HepG2 (cell line): ENCODE results near the gene HADH. TPM values are rescaled to one million over a fixed set of nuclear protein-coding genes. Genes with fewer than 3 reads are reported as not detected.

Experiments
- ATAC-seq: fragments of 200-7000 bp; cut with Tn5 transposase; 3 replicates; pipeline ENCODE4 v1.9.1; 2020; ENCODE audit warnings: mild to moderate bottlenecking, moderate library complexity
- BruUV-seq: library from RNA; stranded (reverse); fragments of 400-500 nt; replicated peaks from 2 replicates; lab custom pipeline; 2021; lab: Mats Ljungman, UMichigan
- CTCF ChIA-PET: fragments of 300-600 bp; formaldehyde crosslinking; extraction: SDS; loops from one replicate; lab custom pipeline; 2021; ENCODE audit warnings: low total read pairs, inconsistent platforms, low intra/inter-chr PET ratio; lab: Yijun Ruan, JAX
- POLR2A ChIA-PET: fragments of 350-600 bp; sonication (Branson Sonifier 250); formaldehyde crosslinking; loops from one replicate; lab custom pipeline; 2020; ENCODE audit warnings: antibody characterized with exemption, inconsistent platforms; lab: Yijun Ruan, JAX
- DNase-seq: peaks from one replicate; pipeline ENCODE4 v3.0.0-alpha.2; 2015; ENCODE audit warnings: low spot score
- FAIRE-seq: peaks from 3 replicates; lab custom pipeline; 2011; peaks lifted over from hg19 to GRCh38; lab: Jason Lieb, UNC
- H2AFZ ChIP-seq: one replicate; pipeline ENCODE4 v1.6.1; 2011; ENCODE audit warnings: low read length, inconsistent platforms
- H3K27ac ChIP-seq: fragments of 300-600 bp; 3 replicates; pipeline ENCODE4 v1.8.0; 2011; ENCODE audit warnings: mixed run types, mild to moderate bottlenecking, mixed read lengths, low read length, inconsistent platforms; ENCODE audit not compliant: insufficient read depth; ENCODE audit errors: extremely low read length
- H3K27me3 ChIP-seq, 2 experiments: fragments of 200-600 bp in 1 of 2; 2 replicates in 1 of 2; 3 replicates in 1 of 2; pipeline versions ENCODE4 v1.6.0 to v1.8.0; 2011; ENCODE audit warnings: low read length in 2 of 2, mild to moderate bottlenecking in 2 of 2, moderate library complexity in 2 of 2, inconsistent platforms in 1 of 2; ENCODE audit not compliant: insufficient read depth in 2 of 2, control insufficient read depth in 1 of 2
- H3K36me3 ChIP-seq, 2 experiments: fragments of 200-600 bp in 1 of 2; replicated peaks in 1 of 2; 2 replicates in 1 of 2; 3 replicates in 1 of 2; pipeline versions ENCODE4 v1.5.1 to v1.8.0; 2011; ENCODE audit warnings: low read length in 2 of 2, inconsistent platforms in 1 of 2; ENCODE audit not compliant: insufficient read depth in 2 of 2, control insufficient read depth in 1 of 2
- H3K4me1 ChIP-seq: 2 replicates; pipeline ENCODE4 v1.5.1; 2012; ENCODE audit warnings: low read length, inconsistent platforms; ENCODE audit not compliant: insufficient read depth
- H3K4me2 ChIP-seq: 2 replicates; pipeline ENCODE4 v1.6.0; 2011; ENCODE audit warnings: low read depth, low read length, inconsistent platforms
- H3K4me3 ChIP-seq, 3 experiments: fragments of 200-600 bp in 1 of 3; sonication (generic), shearing (Covaris generic) in 1 of 3; replicated peaks in 1 of 3; 2 replicates each; pipeline ENCODE4 v1.5.1; 2011 to 2016; ENCODE audit warnings: low read length in 3 of 3, inconsistent platforms in 2 of 3, low read depth in 2 of 3, mild to moderate bottlenecking in 2 of 3, control low read depth in 1 of 3, mixed read lengths in 1 of 3; ENCODE audit not compliant: insufficient read depth in 1 of 3
- H3K79me2 ChIP-seq: one replicate; pipeline ENCODE4 v1.6.1; 2011; ENCODE audit warnings: low read length, inconsistent platforms; ENCODE audit not compliant: insufficient read depth
- H3K9ac ChIP-seq: 2 replicates; pipeline ENCODE4 v1.6.0; 2011; ENCODE audit warnings: mild to moderate bottlenecking, low read depth, low read length, inconsistent platforms; ENCODE audit not compliant: insufficient read depth
- H3K9me3 ChIP-seq: 2 replicates; pipeline ENCODE4 v1.5.1; 2012; ENCODE audit warnings: mild to moderate bottlenecking, low read length
- H4K20me1 ChIP-seq: 2 replicates; pipeline ENCODE4 v1.6.0; 2011; ENCODE audit warnings: inconsistent platforms, mild to moderate bottlenecking, low read length, moderate library complexity; ENCODE audit not compliant: insufficient read depth
- ELF3 ChIP-seq: IDR thresholded peaks from 2 replicates; pipeline ENCODE4 v1.6.1; 2016; ENCODE audit warnings: missing genetic modification reagents, missing compliant biosample characterization
- FLYWCH1 ChIP-seq: sonication (generic); formaldehyde crosslinking; IDR thresholded peaks from 2 replicates; pipeline ENCODE4 v1.8.1; 2023; ENCODE audit warnings: mild to moderate bottlenecking, missing genetic modification reagents
- KDM5B ChIP-seq: sonication (generic); formaldehyde crosslinking; IDR thresholded peaks from 2 replicates; pipeline ENCODE4 v1.4.0; 2020; ENCODE audit warnings: missing genetic modification reagents, mild to moderate bottlenecking, borderline replicate concordance
- MAFF ChIP-seq: IDR thresholded peaks from 2 replicates; pipeline ENCODE4 v1.6.1; 2011; ENCODE audit warnings: low read depth, low read length, improper control_type of control experiment
- MAFK ChIP-seq, 2 experiments: IDR thresholded peaks in 1 of 2; conservative IDR thresholded peaks in 1 of 2; 2 replicates each; pipeline ENCODE4 v1.6.1; 2011; ENCODE audit warnings: improper control_type of control experiment in 2 of 2, low read length in 2 of 2
- SCMH1 ChIP-seq: sonication (generic); formaldehyde crosslinking; IDR thresholded peaks from 2 replicates; pipeline ENCODE4 v1.9.0; 2021; ENCODE audit warnings: missing genetic modification reagents, mild to moderate bottlenecking, borderline replicate concordance
- ZNF670 ChIP-seq: sonication (generic); formaldehyde crosslinking; IDR thresholded peaks from 2 replicates; pipeline ENCODE4 v1.8.0; 2022; ENCODE audit warnings: mild to moderate bottlenecking, missing genetic modification reagents, borderline replicate concordance
- WGBS: methylation state at CpG from one replicate; pipeline ENCODE4 v1.1.6; 2017; ENCODE audit warnings: low lambda C conversion rate; 5-methylcytosine and 5-hydroxymethylcytosine counted together
- in situ Hi-C: cut with HindIII; loops from 2 replicates; pipeline ENCODE4 v1.10.0; 2017; ENCODE audit warnings: low pct_unique_long_range_greater_than_20kb; ENCODE audit not compliant: extremely low pct_ligation_motif_present
- intact Hi-C: fragments of 100-400 bp; cut with micrococcal nuclease; formaldehyde crosslinking; loops from one replicate; pipeline ENCODE4 v1.10.0; 2022; ENCODE audit not compliant: unreplicated experiment
- polyA plus RNA-seq, 8 experiments: library from polyadenylated mRNA; depleted of rRNA in 3 of 8; stranded (reverse) in 7 of 8; unstranded in 1 of 8; fragments of >200 nt; fragmentation: Illumina TruSeq in 4 of 8; extraction: Trizol in 4 of 8; gene quantifications; 2 replicates each; pipeline versions ENCODE4 v1.2.1 to v1.2.3, GENCODE V29; 2011 to 2016; ENCODE audit warnings: low read depth in 4 of 8, missing spikeins in 1 of 8, mixed read lengths in 1 of 8; ENCODE audit not compliant: insufficient read depth in 1 of 8
- total RNA-seq, 5 experiments: library from RNA; depleted of rRNA; stranded (reverse); fragments of >200 nt; fragmentation: Illumina TruSeq; extraction: Trizol; gene quantifications; 2 replicates each; pipeline ENCODE4 v1.2.3, GENCODE V29; 2016; ENCODE audit warnings: low read depth in 1 of 5
- TF ChIP-seq, protein P1 (sequence below): sonication (generic); formaldehyde crosslinking; conservative IDR thresholded peaks from 2 replicates; pipeline ENCODE4 v1.4.0; 2020; ENCODE audit warnings: mild to moderate bottlenecking, missing genetic modification reagents, moderate library complexity
- TF ChIP-seq, protein P2 (sequence below): sonication (generic); formaldehyde crosslinking; IDR thresholded peaks from 2 replicates; pipeline ENCODE4 v1.4.0; 2020; ENCODE audit warnings: missing genetic modification reagents
- TF ChIP-seq, protein P3 (sequence below): sonication (generic); formaldehyde crosslinking; IDR thresholded peaks from 2 replicates; pipeline ENCODE4 v1.4.0; 2020; ENCODE audit warnings: mild to moderate bottlenecking, missing genetic modification reagents
- TF ChIP-seq, protein P4 (sequence below): sonication (generic); formaldehyde crosslinking; IDR thresholded peaks from 2 replicates; pipeline ENCODE4 v1.8.0; 2022; ENCODE audit warnings: low read depth, missing genetic modification reagents

HADH gene
- total and polyA plus RNA-seq, 2 of the 13 experiments (the other 11 are each of a cell fraction or from before 2014, with no cell fraction given): 29.6 to 33.9 TPM

DNA sequence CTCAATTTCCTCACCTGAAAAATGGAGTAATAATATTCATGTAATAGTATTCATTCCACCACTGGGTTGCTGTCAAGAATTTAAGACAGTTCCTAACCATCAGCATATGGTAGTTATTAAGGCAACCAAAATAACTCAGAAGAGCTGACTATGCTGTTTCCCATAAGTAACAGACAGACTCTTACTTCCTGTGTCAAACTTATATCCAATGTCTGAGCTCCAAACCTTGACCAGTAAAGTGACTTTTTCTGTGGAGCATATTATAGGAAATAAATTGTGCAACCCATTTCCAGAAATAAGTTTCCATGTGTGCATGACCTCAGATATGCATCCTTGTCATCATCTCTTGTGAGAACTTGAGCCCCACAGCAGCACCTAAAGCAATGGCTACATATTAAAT, 78.8 kb downstream of the HADH start:
- H3K36me3 ChIP-seq: no peaks in the 10 kb centered on the region
- no peak overlapping the region for H3K4me3 ChIP-seq
- BruUV-seq: no TSS peak
- H3K4me1 ChIP-seq: no peaks in the 10 kb centered on the region
- no peak for FAIRE-seq
- no peak for DNase-seq
- H3K79me2 ChIP-seq: no peaks in the 10 kb centered on the region
- no peak overlapping the region for H3K4me2 ChIP-seq
- TF ChIP-seq MAFK (conservative IDR thresholded peaks at IDR 0.05 in 1 of 2, IDR thresholded peaks at IDR 0.05 in 1 of 2; ENCODE audit: low read length in 2 of 2) (peak; percentile 67 to 78), MAFF (peak; percentile 61; the same call in 1 of the 2 replicates)
- TF ChIP-seq, protein P1, sequence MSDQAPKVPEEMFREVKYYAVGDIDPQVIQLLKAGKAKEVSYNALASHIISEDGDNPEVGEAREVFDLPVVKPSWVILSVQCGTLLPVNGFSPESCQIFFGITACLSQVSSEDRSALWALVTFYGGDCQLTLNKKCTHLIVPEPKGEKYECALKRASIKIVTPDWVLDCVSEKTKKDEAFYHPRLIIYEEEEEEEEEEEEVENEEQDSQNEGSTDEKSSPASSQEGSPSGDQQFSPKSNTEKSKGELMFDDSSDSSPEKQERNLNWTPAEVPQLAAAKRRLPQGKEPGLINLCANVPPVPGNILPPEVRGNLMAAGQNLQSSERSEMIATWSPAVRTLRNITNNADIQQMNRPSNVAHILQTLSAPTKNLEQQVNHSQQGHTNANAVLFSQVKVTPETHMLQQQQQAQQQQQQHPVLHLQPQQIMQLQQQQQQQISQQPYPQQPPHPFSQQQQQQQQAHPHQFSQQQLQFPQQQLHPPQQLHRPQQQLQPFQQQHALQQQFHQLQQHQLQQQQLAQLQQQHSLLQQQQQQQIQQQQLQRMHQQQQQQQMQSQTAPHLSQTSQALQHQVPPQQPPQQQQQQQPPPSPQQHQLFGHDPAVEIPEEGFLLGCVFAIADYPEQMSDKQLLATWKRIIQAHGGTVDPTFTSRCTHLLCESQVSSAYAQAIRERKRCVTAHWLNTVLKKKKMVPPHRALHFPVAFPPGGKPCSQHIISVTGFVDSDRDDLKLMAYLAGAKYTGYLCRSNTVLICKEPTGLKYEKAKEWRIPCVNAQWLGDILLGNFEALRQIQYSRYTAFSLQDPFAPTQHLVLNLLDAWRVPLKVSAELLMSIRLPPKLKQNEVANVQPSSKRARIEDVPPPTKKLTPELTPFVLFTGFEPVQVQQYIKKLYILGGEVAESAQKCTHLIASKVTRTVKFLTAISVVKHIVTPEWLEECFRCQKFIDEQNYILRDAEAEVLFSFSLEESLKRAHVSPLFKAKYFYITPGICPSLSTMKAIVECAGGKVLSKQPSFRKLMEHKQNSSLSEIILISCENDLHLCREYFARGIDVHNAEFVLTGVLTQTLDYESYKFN: no peak
- no peak overlapping the region for H3K9ac ChIP-seq
- no peaks in the 10 kb centered on the region; a peak in 1 of 5 replicates for H3K27me3 ChIP-seq
- in situ Hi-C loops (no loop called here), intact Hi-C loops (no loop called here)
- no peak overlapping the region for H3K27ac ChIP-seq
- ChIA-PET POLR2A (no interaction called here), CTCF (no interaction called here)
- H4K20me1 ChIP-seq: no peaks in the 10 kb centered on the region
- no peak for ATAC-seq
- no peaks in the 10 kb centered on the region for H3K9me3 ChIP-seq
- no peak overlapping the region for H2AFZ ChIP-seq

DNA sequence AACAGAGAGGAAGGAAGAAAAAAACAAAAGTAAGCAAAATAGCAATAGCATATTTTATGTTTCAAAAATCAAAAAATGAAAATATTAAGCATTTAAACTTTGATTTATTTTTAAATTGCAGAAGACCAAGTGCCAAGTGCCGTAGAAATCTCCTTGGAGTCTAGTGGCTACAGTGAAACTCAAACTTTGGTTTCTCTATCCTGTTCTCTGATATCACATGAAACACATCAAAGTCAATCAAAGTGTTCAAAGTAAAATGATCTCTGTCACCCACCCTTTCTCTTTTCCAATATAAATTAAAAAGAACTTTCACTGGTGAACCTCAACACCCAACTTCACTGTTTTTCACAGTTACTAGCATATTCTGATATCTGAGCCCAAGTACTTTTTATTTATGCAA, 81.1 kb downstream of the HADH start:
- Histone ChIP-seq H3K4me1 (no peaks in the 10 kb centered on the region), H4K20me1 (no peaks in the 10 kb centered on the region), H2AFZ (no peak overlapping the region), H3K4me3 (no peak overlapping the region), H3K27me3 (no peaks in the 10 kb centered on the region), H3K27ac (no peak overlapping the region), H3K79me2 (no peaks in the 10 kb centered on the region), H3K4me2 (no peak overlapping the region), H3K9me3 (no peaks in the 10 kb centered on the region), H3K36me3 (no peaks in the 10 kb centered on the region), H3K9ac (no peak overlapping the region)
- FAIRE-seq: no peak
- 75% methylated on average over 1 of the region's 1 CpG for WGBS
- DNase-seq: no peak
- no peak for ATAC-seq
- BruUV-seq: no TSS peak
- in situ Hi-C loops: no loop called here
- POLR2A ChIA-PET: no interaction called here
- intact Hi-C loops: no loop called here
- CTCF ChIA-PET: no interaction called here
- TF ChIP-seq ELF3: no peak
- no peak for TF ChIP-seq FLYWCH1 (CRISPR knock-in tag)
- no peak for TF ChIP-seq ZNF670 (CRISPR knock-in tag)
- TF ChIP-seq SCMH1 (CRISPR knock-in tag): no peak
- TF ChIP-seq, protein P2, sequence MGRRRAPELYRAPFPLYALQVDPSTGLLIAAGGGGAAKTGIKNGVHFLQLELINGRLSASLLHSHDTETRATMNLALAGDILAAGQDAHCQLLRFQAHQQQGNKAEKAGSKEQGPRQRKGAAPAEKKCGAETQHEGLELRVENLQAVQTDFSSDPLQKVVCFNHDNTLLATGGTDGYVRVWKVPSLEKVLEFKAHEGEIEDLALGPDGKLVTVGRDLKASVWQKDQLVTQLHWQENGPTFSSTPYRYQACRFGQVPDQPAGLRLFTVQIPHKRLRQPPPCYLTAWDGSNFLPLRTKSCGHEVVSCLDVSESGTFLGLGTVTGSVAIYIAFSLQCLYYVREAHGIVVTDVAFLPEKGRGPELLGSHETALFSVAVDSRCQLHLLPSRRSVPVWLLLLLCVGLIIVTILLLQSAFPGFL (CRISPR knock-in tag): no peak
- TF ChIP-seq, protein P3, sequence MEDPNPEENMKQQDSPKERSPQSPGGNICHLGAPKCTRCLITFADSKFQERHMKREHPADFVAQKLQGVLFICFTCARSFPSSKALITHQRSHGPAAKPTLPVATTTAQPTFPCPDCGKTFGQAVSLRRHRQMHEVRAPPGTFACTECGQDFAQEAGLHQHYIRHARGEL (CRISPR knock-in tag): no peak
- TF ChIP-seq KDM5B (CRISPR knock-in tag): no peak
- TF ChIP-seq, protein P4, sequence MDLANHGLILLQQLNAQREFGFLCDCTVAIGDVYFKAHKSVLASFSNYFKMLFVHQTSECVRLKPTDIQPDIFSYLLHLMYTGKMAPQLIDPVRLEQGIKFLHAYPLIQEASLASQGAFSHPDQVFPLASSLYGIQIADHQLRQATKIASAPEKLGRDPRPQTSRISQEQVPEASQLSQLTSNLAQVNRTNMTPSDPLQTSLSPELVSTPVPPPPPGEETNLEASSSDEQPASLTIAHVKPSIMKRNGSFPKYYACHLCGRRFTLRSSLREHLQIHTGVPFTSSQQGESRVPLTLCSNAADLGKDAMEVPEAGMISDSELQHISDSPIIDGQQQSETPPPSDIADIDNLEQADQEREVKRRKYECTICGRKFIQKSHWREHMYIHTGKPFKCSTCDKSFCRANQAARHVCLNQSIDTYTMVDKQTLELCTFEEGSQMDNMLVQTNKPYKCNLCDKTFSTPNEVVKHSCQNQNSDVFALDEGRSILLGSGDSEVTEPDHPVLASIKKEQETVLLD (CRISPR knock-in tag): no peak
